K562 (cell line): ENCODE measurements around the gene ABCB4. TPM values are rescaled to one million over a fixed set of nuclear protein-coding genes. Genes with fewer than 3 reads are reported as not detected.

Source experiments
- CBFA2T2 ChIP-seq: fragments of 450-650 bp; conservative IDR thresholded peaks from 2 replicates; pipeline ENCODE4 v1.6.1; 2017; ENCODE audit warnings: mild to moderate bottlenecking
- FOXK2 ChIP-seq, 2 experiments: fragments of 450-650 bp; IDR thresholded peaks in 1 of 2; conservative IDR thresholded peaks in 1 of 2; 2 replicates each; pipeline ENCODE4 v1.6.1; 2016; ENCODE audit warnings: low read depth in 2 of 2, mild to moderate bottlenecking in 1 of 2
- FOXM1 ChIP-seq, 2 experiments: fragments of 450-650 bp in 1 of 2; sonication (generic) in 1 of 2; formaldehyde crosslinking in 1 of 2; IDR thresholded peaks; 2 replicates each; pipeline versions ENCODE4 v1.6.1 to v1.9.0; 2017 to 2022; ENCODE audit warnings: low read depth in 2 of 2, mild to moderate bottlenecking in 2 of 2, missing genetic modification reagents in 1 of 2, moderate library complexity in 1 of 2
- ILK ChIP-seq: fragments of 450-650 bp; IDR thresholded peaks from 2 replicates; pipeline ENCODE4 v1.6.1; 2016; ENCODE audit warnings: missing genetic modification characterization, low read depth, mild to moderate bottlenecking, missing compliant biosample characterization, moderate library complexity, borderline replicate concordance
- JUND ChIP-seq, 2 experiments: IDR thresholded peaks; 2 replicates in 1 of 2; 3 replicates in 1 of 2; pipeline ENCODE4 v1.6.1; 2011; ENCODE audit warnings: borderline replicate concordance in 2 of 2, low read depth in 2 of 2, low read length in 2 of 2, improper control_type of control experiment in 1 of 2, missing biosample characterization in 1 of 2, missing genetic modification characterization in 1 of 2, missing genetic modification reagents in 1 of 2
- KDM4B ChIP-seq, 2 experiments: fragments of 450-650 bp in 1 of 2; sonication (generic) in 1 of 2; IDR thresholded peaks; 2 replicates each; pipeline ENCODE4 v1.6.1; 2016 to 2017; ENCODE audit warnings: borderline replicate concordance in 2 of 2, antibody characterized with exemption in 1 of 2, low read depth in 1 of 2, mild to moderate bottlenecking in 1 of 2
- NCOR1 ChIP-seq: fragments of 450-650 bp; IDR thresholded peaks from 2 replicates; pipeline ENCODE4 v1.6.1; 2016; ENCODE audit warnings: mild to moderate bottlenecking, moderate library complexity
- PPARD ChIP-seq: fragments of 250-450 bp; sonication (Bioruptor Pico); IDR thresholded peaks from 2 replicates; pipeline ENCODE4 v1.8.0; 2022; ENCODE audit warnings: inconsistent platforms, mild to moderate bottlenecking, moderate library complexity
- RFX7 ChIP-seq: fragments of 250-450 bp; sonication (Bioruptor Pico); IDR thresholded peaks from 2 replicates; pipeline ENCODE4 v1.5.1; 2021; ENCODE audit warnings: mild to moderate bottlenecking
- SIN3B ChIP-seq: fragments of 450-650 bp; IDR thresholded peaks from 2 replicates; pipeline ENCODE4 v1.6.1; 2017; ENCODE audit warnings: low read depth, mild to moderate bottlenecking, moderate library complexity
- TEAD4 ChIP-seq, 2 experiments: sonication (generic) in 1 of 2; formaldehyde crosslinking in 1 of 2; IDR thresholded peaks; 2 replicates each; pipeline versions ENCODE4 v1.6.1 to v1.8.0; 2012 to 2022; ENCODE audit warnings: borderline replicate concordance in 1 of 2, inconsistent platforms in 1 of 2, low read length in 1 of 2, mild to moderate bottlenecking in 1 of 2, missing genetic modification reagents in 1 of 2
- TRIM24 ChIP-seq, 2 experiments: fragments of 450-650 bp; IDR thresholded peaks; 2 replicates each; pipeline ENCODE4 v1.6.1; 2016
- ZBTB1 ChIP-seq: sonication (generic); formaldehyde crosslinking; IDR thresholded peaks from 2 replicates; pipeline ENCODE4 v1.8.1; 2023; ENCODE audit warnings: missing genetic modification reagents, low read depth, mild to moderate bottlenecking, borderline replicate concordance
- ZNF696 ChIP-seq: fragments of 250-450 bp; sonication (Bioruptor Pico); conservative IDR thresholded peaks from 2 replicates; pipeline ENCODE4 v1.4.0; 2020; ENCODE audit warnings: mild to moderate bottlenecking, moderate library complexity
- polyA plus RNA-seq, 8 experiments: library from polyadenylated mRNA; depleted of rRNA in 4 of 8; stranded (reverse) in 5 of 8; unstranded in 3 of 8; fragments of >200 nt; fragmentation: Nextera tagmentation in 2 of 8; fragmentation: Illumina TruSeq in 1 of 8; extraction: Ambion mirVana in 2 of 8; extraction: Trizol in 1 of 8; gene quantifications; 2 replicates each; pipeline versions ENCODE4 v1.2.1 to v1.2.3, GENCODE V29; 2011 to 2014; ENCODE audit warnings: inconsistent platforms in 1 of 8, missing spikeins in 1 of 8
- total RNA-seq, 7 experiments: library from RNA; depleted of rRNA in 6 of 7; stranded (reverse); fragments of >200 nt in 6 of 7; fragmentation: Illumina TruSeq in 2 of 7; extraction: Trizol in 2 of 7; gene quantifications; 2 replicates each; pipeline versions ENCODE4 v1.2.1 to v1.2.3, GENCODE V29; 2011 to 2021; ENCODE audit warnings: low replicate concordance in 1 of 7
- TF ChIP-seq, protein P1 (sequence below), 3 experiments: fragments of 200-800 bp in 1 of 3; sonication (Bioruptor generic) in 1 of 3; sonication (generic) in 1 of 3; formaldehyde crosslinking in 1 of 3; IDR thresholded peaks; 2 replicates each; pipeline versions ENCODE4 v1.6.1 to v1.8.0; 2016 to 2022; ENCODE audit warnings: mild to moderate bottlenecking in 2 of 3, missing compliant biosample characterization in 2 of 3, missing genetic modification characterization in 2 of 3, missing genetic modification reagents in 1 of 3
- TF ChIP-seq, protein P2 (sequence below): fragments of 450-650 bp; formaldehyde crosslinking; IDR thresholded peaks from 2 replicates; pipeline ENCODE4 v1.4.0; 2020; ENCODE audit warnings: mild to moderate bottlenecking, mixed read lengths
- TF ChIP-seq, protein P3 (sequence below): sonication (generic); formaldehyde crosslinking; IDR thresholded peaks from 2 replicates; pipeline ENCODE4 v1.8.0; 2022; ENCODE audit warnings: mild to moderate bottlenecking, low read depth, missing genetic modification reagents
- TF ChIP-seq, protein P4 (sequence below), 2 experiments: fragments of 450-650 bp in 1 of 2; IDR thresholded peaks; 2 replicates each; pipeline ENCODE4 v1.6.1; 2011 to 2017; ENCODE audit warnings: low read depth in 2 of 2, antibody characterized with exemption in 1 of 2, borderline replicate concordance in 1 of 2, low read length in 1 of 2, mild to moderate bottlenecking in 1 of 2, mixed read lengths in 1 of 2; ENCODE audit not compliant: control insufficient read depth in 1 of 2

Gene ABCB4
- total and polyA plus RNA-seq, 9 of the 15 experiments (the other 6 are each of a cell fraction or from before 2014, with no cell fraction given), result 0.06 to 0.73 (median 0.40) TPM

DNA sequence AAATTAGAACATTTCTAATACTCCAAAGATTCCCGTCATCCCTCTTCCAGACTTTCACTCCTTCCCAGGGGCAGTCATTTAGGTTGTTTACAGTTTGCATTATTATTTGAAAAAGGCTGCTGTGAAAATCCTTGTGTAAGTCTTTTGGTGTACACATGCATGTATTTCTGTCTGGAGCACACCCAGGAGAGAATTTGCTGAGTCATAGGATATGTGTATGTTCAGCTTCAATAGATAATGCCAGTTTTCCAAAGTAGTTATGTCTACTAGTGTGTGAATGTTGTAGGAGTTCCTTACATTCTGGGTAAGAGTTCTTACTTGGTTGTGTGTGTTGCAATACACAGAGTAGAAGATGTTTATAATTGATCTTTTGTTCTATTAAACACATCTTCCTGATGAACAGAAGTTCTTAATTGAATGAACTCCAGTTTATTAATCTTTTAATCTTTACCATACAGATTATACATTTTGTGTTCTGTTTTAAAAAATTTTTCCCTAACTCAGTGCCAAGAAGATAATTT lies 104.8 kb downstream of the ABCB4 start (continued):
- TF ChIP-seq, protein P1, sequence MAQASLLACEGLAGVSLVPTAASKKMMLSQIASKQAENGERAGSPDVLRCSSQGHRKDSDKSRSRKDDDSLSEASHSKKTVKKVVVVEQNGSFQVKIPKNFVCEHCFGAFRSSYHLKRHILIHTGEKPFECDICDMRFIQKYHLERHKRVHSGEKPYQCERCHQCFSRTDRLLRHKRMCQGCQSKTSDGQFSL (CRISPR knock-in tag; IDR thresholded peaks at IDR 0.05), result no peak
- TF ChIP-seq, protein P1 (tag; IDR thresholded peaks at IDR 0.05), result no peak
- TF ChIP-seq ILK, result no peak
- no peak for TF ChIP-seq ZNF696 (CRISPR knock-in tag)
- TF ChIP-seq, protein P2, sequence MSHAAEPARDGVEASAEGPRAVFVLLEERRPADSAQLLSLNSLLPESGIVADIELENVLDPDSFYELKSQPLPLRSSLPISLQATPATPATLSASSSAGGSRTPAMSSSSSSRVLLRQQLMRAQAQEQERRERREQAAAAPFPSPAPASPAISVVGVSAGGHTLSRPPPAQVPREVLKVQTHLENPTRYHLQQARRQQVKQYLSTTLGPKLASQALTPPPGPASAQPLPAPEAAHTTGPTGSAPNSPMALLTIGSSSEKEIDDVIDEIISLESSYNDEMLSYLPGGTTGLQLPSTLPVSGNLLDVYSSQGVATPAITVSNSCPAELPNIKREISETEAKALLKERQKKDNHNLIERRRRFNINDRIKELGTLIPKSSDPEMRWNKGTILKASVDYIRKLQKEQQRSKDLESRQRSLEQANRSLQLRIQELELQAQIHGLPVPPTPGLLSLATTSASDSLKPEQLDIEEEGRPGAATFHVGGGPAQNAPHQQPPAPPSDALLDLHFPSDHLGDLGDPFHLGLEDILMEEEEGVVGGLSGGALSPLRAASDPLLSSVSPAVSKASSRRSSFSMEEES (CRISPR knock-in tag), result no peak
- TF ChIP-seq, protein P3, sequence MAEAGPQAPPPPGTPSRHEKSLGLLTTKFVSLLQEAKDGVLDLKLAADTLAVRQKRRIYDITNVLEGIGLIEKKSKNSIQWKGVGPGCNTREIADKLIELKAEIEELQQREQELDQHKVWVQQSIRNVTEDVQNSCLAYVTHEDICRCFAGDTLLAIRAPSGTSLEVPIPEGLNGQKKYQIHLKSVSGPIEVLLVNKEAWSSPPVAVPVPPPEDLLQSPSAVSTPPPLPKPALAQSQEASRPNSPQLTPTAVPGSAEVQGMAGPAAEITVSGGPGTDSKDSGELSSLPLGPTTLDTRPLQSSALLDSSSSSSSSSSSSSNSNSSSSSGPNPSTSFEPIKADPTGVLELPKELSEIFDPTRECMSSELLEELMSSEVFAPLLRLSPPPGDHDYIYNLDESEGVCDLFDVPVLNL, result no peak
- peak; percentile 42; the same call in 1 of the 2 replicates for TF ChIP-seq NCOR1
- 0 out of 4 replicates have a peak, but pooled peaks of 1 of the 2 experiments have one; percentile 42 for TF ChIP-seq FOXK2 (conservative IDR thresholded peaks at IDR 0.05 in 1 of 2, IDR thresholded peaks at IDR 0.05 in 1 of 2; ENCODE audit: low read depth in 2 of 2)
- TF ChIP-seq KDM4B (IDR thresholded peaks at IDR 0.05; ENCODE audit: borderline replicate concordance in 2 of 2, low read depth in 1 of 2), result no peak
- no peak for TF ChIP-seq ZBTB1 (CRISPR knock-in tag)
- TF ChIP-seq JUND (IDR thresholded peaks at IDR 0.05; ENCODE audit: borderline replicate concordance, low read depth, low read length), result peak; percentile 36; the same call in 1 of the 2 replicates
- 0 out of 3 replicates have a peak, but pooled peaks have one; percentile 13 for TF ChIP-seq JUND (tag; IDR thresholded peaks at IDR 0.05; ENCODE audit: borderline replicate concordance, low read depth, low read length)
- peak in 1 of 2 experiments; percentile 40; a peak in 1 of 4 replicates for TF ChIP-seq TRIM24 (IDR thresholded peaks at IDR 0.05)
- TF ChIP-seq TEAD4 (IDR thresholded peaks at IDR 0.05; ENCODE audit: low read length), result peak; percentile 21; the same call in 1 of the 2 replicates
- no peak for TF ChIP-seq TEAD4 (CRISPR knock-in tag; IDR thresholded peaks at IDR 0.05; ENCODE audit: borderline replicate concordance)
- no peak for TF ChIP-seq PPARD
- no peak for TF ChIP-seq FOXM1 (IDR thresholded peaks at IDR 0.05; ENCODE audit: low read depth)
- TF ChIP-seq FOXM1 (CRISPR knock-in tag; IDR thresholded peaks at IDR 0.05; ENCODE audit: low read depth), result no peak
- TF ChIP-seq SIN3B, result no peak
- TF ChIP-seq RFX7, result no peak
- 0 out of 2 replicates have a peak, but pooled peaks have one; percentile 7 for TF ChIP-seq CBFA2T2
- TF ChIP-seq, protein P4, sequence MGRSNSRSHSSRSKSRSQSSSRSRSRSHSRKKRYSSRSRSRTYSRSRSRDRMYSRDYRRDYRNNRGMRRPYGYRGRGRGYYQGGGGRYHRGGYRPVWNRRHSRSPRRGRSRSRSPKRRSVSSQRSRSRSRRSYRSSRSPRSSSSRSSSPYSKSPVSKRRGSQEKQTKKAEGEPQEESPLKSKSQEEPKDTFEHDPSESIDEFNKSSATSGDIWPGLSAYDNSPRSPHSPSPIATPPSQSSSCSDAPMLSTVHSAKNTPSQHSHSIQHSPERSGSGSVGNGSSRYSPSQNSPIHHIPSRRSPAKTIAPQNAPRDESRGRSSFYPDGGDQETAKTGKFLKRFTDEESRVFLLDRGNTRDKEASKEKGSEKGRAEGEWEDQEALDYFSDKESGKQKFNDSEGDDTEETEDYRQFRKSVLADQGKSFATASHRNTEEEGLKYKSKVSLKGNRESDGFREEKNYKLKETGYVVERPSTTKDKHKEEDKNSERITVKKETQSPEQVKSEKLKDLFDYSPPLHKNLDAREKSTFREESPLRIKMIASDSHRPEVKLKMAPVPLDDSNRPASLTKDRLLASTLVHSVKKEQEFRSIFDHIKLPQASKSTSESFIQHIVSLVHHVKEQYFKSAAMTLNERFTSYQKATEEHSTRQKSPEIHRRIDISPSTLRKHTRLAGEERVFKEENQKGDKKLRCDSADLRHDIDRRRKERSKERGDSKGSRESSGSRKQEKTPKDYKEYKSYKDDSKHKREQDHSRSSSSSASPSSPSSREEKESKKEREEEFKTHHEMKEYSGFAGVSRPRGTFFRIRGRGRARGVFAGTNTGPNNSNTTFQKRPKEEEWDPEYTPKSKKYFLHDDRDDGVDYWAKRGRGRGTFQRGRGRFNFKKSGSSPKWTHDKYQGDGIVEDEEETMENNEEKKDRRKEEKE (IDR thresholded peaks at IDR 0.05; ENCODE audit: borderline replicate concordance in 1 of 2, control insufficient read depth in 1 of 2, low read depth in 2 of 2, low read length in 1 of 2), result no peak
